ENCODE data around the gene IFNLR1.

Gene IFNLR1

DNA sequence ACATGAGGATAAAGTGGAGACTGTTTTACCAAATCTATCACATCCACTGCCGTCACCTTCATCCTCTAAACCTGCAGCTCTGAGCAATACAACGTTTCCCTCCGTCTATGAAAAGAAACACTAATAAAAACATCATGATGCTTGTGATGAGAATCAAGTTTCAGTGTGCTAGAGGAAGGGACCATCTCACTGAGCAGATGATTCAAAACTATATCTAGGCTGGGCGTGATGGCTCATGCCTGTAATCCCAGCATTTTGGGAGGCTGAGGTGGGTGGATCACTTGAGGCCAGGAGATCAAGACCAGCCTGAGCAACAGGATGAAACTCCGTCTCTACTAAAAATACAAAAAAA lies 60.4 kb downstream of the IFNLR1 start:
- Histone ChIP-seq H3K27ac (ENCODE audit: low read length) (no peak overlapping the region), H3K4me1 (ENCODE audit: control insufficient read depth in 1 of 2, insufficient read depth in 2 of 2, low read length in 2 of 2) (no peaks in the 10 kb centered on the region), H3K36me3 (ENCODE audit: control insufficient read depth in 1 of 2, insufficient read depth in 2 of 2, low read length in 2 of 2) (no peaks in the 10 kb centered on the region)

DNA sequence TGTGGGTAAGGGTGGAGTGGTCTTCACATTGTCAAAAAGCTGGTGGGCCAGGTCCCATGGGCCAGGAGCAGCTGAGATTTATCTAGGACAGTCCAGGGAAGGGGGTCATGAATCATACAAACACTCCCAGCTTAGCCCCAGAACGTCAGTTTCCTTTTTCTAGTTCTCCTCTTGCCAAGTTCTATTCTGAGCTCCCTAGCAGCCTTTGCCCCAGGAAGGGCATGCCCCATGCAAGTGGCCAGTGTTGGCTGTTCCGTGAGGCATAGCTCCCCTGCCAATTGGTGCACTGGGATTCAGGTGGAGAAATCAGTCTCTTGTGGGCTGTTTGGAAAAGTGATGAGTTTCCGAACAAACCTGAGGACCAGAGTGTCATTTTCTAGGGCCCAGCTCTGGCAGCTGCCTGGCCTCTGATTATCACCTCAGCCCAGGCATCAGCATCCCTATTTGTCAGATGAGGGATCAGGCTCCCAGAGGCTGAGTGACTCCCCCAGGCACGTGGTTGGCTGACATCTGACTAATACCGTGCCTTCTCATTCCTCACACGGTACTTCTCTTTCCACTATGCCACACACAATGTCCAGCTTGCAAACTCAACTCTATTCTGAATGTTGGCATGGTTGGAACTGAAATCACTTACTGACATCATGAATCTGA lies 60.9 kb downstream of the IFNLR1 start:
- Histone ChIP-seq H3K27me3 (ENCODE audit: low read depth, low read length) (no peaks in the 10 kb centered on the region), H3K4me1 (ENCODE audit: control insufficient read depth in 1 of 2, insufficient read depth in 2 of 2, low read length in 2 of 2) (no peaks in the 10 kb centered on the region), H3K9me3 (ENCODE audit: control insufficient read depth in 1 of 2, low read length in 2 of 2) (peaks cover 0 to 5% of the 10 kb centered on the region in 2 donors), H3K27ac (ENCODE audit: low read length) (no peak overlapping the region), H3K36me3 (ENCODE audit: control insufficient read depth in 1 of 2, insufficient read depth in 2 of 2, low read length in 2 of 2) (no peaks in the 10 kb centered on the region), H3K4me3 (ENCODE audit: low read depth in 1 of 2, low read length in 2 of 2) (no peak overlapping the region)

More for the DNA sequence above, 60.4 kb downstream of the IFNLR1 start:
- peaks cover 0 to 5% of the 10 kb centered on the region in 2 donors for H3K9me3 ChIP-seq (ENCODE audit: control insufficient read depth in 1 of 2, low read length in 2 of 2)
- H3K27me3 ChIP-seq (ENCODE audit: low read depth, low read length) = no peaks in the 10 kb centered on the region
- H3K4me3 ChIP-seq (ENCODE audit: low read depth in 1 of 2, low read length in 2 of 2) = no peak overlapping the region

DNA sequence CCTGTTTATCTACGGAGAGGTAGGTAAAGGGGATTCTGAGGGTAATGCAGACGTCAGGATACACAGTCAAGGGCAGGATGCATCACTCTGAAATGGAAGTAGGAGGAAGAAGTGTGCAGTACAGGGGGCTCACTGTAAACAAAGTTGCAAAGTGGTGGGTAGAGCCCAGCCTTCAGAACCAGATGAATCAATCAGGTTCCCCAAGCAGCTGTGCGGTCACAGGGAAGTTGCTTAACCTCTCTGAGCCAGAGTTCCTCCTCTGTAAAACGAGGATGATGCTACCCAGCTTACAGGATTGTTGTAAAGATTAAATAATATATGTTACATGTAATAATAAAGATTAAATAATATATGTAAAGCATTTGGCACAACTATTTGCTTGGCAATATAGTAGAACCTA lies 61.6 kb downstream of the IFNLR1 start:
- H3K36me3 ChIP-seq (ENCODE audit: control insufficient read depth in 1 of 2, insufficient read depth in 2 of 2, low read length in 2 of 2) = no peaks in the 10 kb centered on the region
- H3K27ac ChIP-seq (ENCODE audit: low read length) = no peak overlapping the region
- H3K4me3 ChIP-seq (ENCODE audit: low read depth in 1 of 2, low read length in 2 of 2) = no peak overlapping the region
- peaks cover 0 to 2% of the 10 kb centered on the region in 2 donors for H3K4me1 ChIP-seq (ENCODE audit: control insufficient read depth in 1 of 2, insufficient read depth in 2 of 2, low read length in 2 of 2)
- no peaks in the 10 kb centered on the region for H3K27me3 ChIP-seq (ENCODE audit: low read depth, low read length)
- H3K9me3 ChIP-seq (ENCODE audit: control insufficient read depth in 1 of 2, low read length in 2 of 2) = peaks cover 0 to 5% of the 10 kb centered on the region in 2 donors

DNA sequence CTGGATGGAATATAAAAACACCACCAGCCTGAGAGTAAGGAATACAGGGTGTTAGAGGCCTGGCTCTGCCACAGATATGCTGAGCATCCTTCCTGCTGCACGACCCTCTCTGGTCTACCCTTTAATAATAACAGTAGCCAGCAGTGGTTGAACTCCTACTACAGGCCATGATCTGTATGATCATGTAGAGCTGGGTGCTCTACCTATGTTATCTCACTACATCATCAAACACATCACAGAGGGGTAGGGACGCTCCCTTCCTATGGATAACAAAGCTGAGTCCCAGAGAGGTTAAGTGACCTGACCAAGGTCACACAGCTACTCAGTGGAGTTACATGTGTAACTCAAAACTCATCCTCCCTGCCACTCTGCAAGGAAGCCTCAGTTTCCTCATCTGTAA lies 62.1 kb downstream of the IFNLR1 start:
- H3K27ac ChIP-seq (ENCODE audit: low read length) = no peak overlapping the region

DNA sequence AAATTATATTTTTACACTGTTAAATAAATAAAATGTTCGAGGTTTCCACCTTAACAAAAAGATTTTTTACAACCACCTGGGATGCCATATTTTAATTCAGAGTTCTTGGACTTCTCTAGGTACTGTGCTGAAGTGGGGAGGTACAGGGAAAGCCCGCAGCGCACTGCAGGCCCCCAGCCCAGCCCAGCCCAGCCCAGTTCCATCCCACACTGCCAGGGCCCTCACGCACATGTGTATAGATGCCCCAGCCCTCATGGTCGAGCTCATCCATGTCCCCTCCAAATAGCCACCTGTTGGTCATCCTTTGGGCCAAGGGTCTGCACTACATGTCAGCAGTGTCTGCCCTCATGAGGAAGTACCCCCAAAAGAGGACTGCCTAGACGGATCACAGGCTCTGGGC lies 63.5 kb downstream of the IFNLR1 start:
- Histone ChIP-seq H3K27me3 (ENCODE audit: low read depth, low read length) (no peaks in the 10 kb centered on the region), H3K36me3 (ENCODE audit: control insufficient read depth in 1 of 2, insufficient read depth in 2 of 2, low read length in 2 of 2) (no peaks in the 10 kb centered on the region)

More for the DNA sequence above, 62.1 kb downstream of the IFNLR1 start:
- peaks cover 0 to 7% of the 10 kb centered on the region in 2 donors for H3K4me1 ChIP-seq (ENCODE audit: control insufficient read depth in 1 of 2, insufficient read depth in 2 of 2, low read length in 2 of 2)
- no peaks in the 10 kb centered on the region for H3K36me3 ChIP-seq (ENCODE audit: control insufficient read depth in 1 of 2, insufficient read depth in 2 of 2, low read length in 2 of 2)
- no peak overlapping the region for H3K4me3 ChIP-seq (ENCODE audit: low read depth in 1 of 2, low read length in 2 of 2)
- H3K9me3 ChIP-seq (ENCODE audit: control insufficient read depth in 1 of 2, low read length in 2 of 2) = peaks cover 0 to under 1% of the 10 kb centered on the region in 2 donors
- H3K27me3 ChIP-seq (ENCODE audit: low read depth, low read length) = no peaks in the 10 kb centered on the region

DNA sequence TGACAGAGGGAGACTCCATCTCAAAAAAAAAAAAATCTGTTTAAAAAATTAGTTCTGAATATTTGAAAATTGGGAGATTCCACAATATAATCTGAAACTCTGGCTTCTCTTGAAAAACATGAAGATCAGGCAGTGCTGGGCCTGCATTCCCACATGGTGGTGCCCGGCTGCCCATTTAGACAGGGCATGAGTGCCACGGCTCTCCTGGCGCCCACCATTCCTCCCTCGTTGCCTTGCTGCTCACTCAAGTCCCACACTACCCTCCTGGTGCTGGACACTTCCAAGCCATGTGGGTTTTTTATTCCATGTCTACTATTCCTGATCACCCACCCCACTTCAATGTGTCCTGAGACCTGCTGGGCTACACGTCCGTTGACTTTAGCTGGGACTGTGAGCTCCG lies 64.3 kb downstream of the IFNLR1 start:
- Histone ChIP-seq H3K36me3 (ENCODE audit: control insufficient read depth in 1 of 2, insufficient read depth in 2 of 2, low read length in 2 of 2) (no peaks in the 10 kb centered on the region), H3K27me3 (ENCODE audit: low read depth, low read length) (no peaks in the 10 kb centered on the region), H3K4me3 (ENCODE audit: low read depth in 1 of 2, low read length in 2 of 2) (no peak overlapping the region), H3K4me1 (ENCODE audit: control insufficient read depth in 1 of 2, insufficient read depth in 2 of 2, low read length in 2 of 2) (peaks cover 0 to 9% of the 10 kb centered on the region in 2 donors), H3K9me3 (ENCODE audit: control insufficient read depth in 1 of 2, low read length in 2 of 2) (no peaks in the 10 kb centered on the region), H3K27ac (ENCODE audit: low read length) (no peak overlapping the region)

More for the DNA sequence above, 63.5 kb downstream of the IFNLR1 start:
- no peak overlapping the region for H3K27ac ChIP-seq (ENCODE audit: low read length)
- H3K9me3 ChIP-seq (ENCODE audit: control insufficient read depth in 1 of 2, low read length in 2 of 2) = no peaks in the 10 kb centered on the region
- H3K4me1 ChIP-seq (ENCODE audit: control insufficient read depth in 1 of 2, insufficient read depth in 2 of 2, low read length in 2 of 2) = peaks cover 0 to 9% of the 10 kb centered on the region in 2 donors
- no peak overlapping the region for H3K4me3 ChIP-seq (ENCODE audit: low read depth in 1 of 2, low read length in 2 of 2)

DNA sequence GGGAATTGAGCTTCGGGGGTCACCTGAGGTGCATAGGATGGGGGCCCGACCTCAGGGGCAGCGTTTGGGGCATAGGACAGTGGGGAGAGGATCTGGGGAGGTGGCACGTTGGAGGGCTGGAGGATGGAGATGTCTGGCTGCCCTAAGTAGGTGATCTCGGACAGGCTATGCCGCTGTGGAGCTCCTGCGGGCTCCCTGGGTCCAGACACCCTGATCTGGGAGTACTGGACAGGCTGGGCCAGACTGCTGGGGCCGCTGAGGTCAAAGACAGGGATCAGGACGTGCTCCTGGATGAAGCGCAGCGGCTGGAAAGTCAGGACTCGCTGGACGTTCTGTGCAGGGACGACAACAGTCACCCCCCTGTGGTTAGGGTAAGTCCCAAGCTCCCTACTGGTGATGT lies 65.7 kb downstream of the IFNLR1 start:
- H3K27me3 ChIP-seq (ENCODE audit: low read depth, low read length) = no peaks in the 10 kb centered on the region
- no peak overlapping the region for H3K4me3 ChIP-seq (ENCODE audit: low read depth in 1 of 2, low read length in 2 of 2)
- no peaks in the 10 kb centered on the region for H3K36me3 ChIP-seq (ENCODE audit: control insufficient read depth in 1 of 2, insufficient read depth in 2 of 2, low read length in 2 of 2)
- peaks cover 0 to 9% of the 10 kb centered on the region in 2 donors for H3K4me1 ChIP-seq (ENCODE audit: control insufficient read depth in 1 of 2, insufficient read depth in 2 of 2, low read length in 2 of 2)
- H3K27ac ChIP-seq (ENCODE audit: low read length) = no peak overlapping the region
- H3K9me3 ChIP-seq (ENCODE audit: control insufficient read depth in 1 of 2, low read length in 2 of 2) = no peaks in the 10 kb centered on the region

DNA sequence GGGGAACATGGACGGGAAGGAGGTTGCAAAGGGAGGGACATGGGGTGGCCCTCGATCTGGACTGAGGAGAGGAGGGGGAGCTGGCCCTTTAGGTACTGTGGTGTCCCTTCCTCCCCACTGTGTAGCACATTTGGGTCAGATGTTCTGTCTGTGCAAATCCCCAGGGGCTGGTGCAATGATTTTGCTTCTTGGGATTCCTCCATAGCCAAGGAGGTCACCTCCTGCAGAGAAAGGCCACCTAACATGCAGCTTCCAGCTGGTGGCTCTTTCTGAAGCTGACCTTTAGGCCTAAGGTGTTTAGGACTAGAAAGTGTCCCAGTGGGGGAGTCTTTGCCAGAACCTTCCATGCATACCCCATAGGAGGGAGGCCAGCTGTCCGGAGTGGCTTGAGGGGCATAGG lies 66.1 kb downstream of the IFNLR1 start:
- peaks cover 0 to 9% of the 10 kb centered on the region in 2 donors for H3K4me1 ChIP-seq (ENCODE audit: control insufficient read depth in 1 of 2, insufficient read depth in 2 of 2, low read length in 2 of 2)
- no peaks in the 10 kb centered on the region for H3K36me3 ChIP-seq (ENCODE audit: control insufficient read depth in 1 of 2, insufficient read depth in 2 of 2, low read length in 2 of 2)
- no peak overlapping the region for H3K27ac ChIP-seq (ENCODE audit: low read length)
- H3K9me3 ChIP-seq (ENCODE audit: control insufficient read depth in 1 of 2, low read length in 2 of 2) = no peaks in the 10 kb centered on the region
- no peak overlapping the region for H3K4me3 ChIP-seq (ENCODE audit: low read depth in 1 of 2, low read length in 2 of 2)
- no peaks in the 10 kb centered on the region for H3K27me3 ChIP-seq (ENCODE audit: low read depth, low read length)

DNA sequence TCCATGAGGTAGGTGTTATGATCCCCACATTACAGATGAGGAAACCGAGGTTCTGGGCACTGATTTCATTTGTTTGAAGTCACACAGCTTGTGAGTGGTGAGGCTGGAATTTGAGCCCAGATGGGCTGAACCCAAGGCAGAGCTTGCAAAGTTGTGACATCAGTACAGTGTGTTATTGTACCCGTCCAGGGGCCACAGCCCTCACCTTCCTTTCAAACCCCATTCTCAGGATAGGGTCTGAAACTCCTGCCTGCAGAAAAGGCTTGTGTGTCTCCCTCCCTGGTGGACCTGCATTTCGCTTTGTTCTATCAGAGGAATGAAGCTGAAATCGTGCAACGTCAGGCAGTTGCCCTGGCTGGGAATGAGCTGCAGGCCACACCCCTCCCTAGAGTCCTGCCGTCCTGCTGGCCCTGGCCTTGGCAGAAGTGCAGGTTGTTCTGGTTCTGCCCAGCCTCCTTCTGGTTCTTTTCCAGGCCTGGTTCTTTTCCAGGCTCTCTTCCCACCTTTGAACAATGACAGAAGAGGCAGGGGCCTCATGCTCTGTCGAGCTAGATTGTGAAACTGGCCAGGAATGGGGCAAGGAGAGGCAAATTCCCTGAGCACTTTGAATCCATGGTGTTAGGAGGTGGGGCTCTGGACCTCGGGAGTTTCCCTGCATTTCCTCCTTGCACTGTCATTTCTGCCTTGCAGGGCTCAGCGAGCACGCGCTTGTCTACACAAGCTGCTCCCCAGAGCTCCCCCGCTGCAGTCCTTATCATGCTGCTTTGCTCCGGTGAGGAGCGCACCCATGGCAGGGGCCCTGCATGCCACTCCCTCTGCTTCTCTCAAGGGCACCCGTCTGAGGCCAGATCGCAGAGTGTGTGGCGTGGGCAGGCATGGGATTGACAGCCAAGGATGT lies 67.0 kb downstream of the IFNLR1 start:
- Histone ChIP-seq H3K27me3 (ENCODE audit: low read depth, low read length) (no peaks in the 10 kb centered on the region), H3K27ac (ENCODE audit: low read length) (peak overlapping the region; percentile 5), H3K9me3 (ENCODE audit: control insufficient read depth in 1 of 2, low read length in 2 of 2) (no peaks in the 10 kb centered on the region), H3K4me1 (ENCODE audit: control insufficient read depth in 1 of 2, insufficient read depth in 2 of 2, low read length in 2 of 2) (peaks cover 0 to 9% of the 10 kb centered on the region in 2 donors), H3K4me3 (ENCODE audit: low read depth in 1 of 2, low read length in 2 of 2) (peak overlapping the region in 1 of 2 donors; percentile 19), H3K36me3 (ENCODE audit: control insufficient read depth in 1 of 2, insufficient read depth in 2 of 2, low read length in 2 of 2) (no peaks in the 10 kb centered on the region)

DNA sequence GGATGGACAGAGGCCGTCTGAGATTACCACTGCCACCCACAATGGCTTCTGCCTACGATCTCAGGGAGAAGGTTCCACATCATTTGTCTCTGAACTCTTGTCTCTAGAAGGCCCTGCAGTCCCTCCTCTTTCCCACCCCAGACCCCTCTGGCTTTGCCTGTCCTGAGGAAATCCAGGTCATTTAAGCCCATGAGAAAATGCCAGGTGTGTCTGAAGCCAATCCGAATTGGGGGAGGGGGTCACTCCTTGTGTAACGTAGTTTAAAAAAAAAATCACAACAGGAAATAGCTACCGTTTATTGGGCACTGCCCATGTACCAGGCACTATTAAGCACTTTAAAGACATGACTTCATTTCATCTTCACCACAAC lies 67.6 kb downstream of the IFNLR1 start:
- no peaks in the 10 kb centered on the region for H3K27me3 ChIP-seq (ENCODE audit: low read depth, low read length)
- H3K4me1 ChIP-seq (ENCODE audit: control insufficient read depth in 1 of 2, insufficient read depth in 2 of 2, low read length in 2 of 2) = peaks cover 0 to 9% of the 10 kb centered on the region in 2 donors
- H3K27ac ChIP-seq (ENCODE audit: low read length) = no peak overlapping the region

DNA sequence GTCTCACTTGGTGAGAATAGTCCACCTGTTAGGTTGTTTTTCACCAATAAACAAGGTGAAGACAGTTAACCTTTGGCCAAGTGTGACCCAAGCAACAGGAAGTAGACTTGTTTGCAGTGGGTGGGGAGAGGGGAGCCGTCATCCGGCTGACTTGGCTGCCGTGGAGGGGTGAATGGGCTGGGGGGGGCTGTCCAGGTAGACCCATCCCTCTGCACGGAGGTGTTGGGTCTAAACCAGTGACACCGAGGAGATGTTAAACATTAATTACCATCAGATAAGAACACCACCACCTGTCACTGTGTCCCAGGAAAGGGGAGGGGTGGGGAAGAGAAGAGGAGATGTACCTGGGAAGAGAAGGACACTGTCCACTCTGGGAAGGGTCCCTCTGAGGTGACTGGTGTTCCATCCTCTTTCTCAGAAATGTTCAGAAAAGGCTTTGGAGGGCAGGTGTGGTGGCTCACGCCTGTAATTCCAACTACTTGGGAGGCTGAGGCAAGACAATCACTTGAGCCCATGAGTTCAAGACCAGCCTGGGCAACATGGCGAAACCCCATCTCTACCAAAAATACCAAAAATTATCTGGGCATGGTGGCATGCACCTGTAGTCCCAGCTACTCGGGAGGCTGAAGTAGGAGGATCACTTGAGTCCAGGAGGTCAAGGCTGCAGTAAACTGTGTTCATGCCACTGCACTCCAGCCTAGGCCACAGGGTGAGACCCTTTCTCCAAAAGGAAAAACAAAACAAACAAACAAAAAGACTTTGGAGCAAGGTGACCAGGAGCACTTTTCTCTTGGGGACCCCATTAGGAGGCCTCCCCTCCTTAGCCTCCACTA lies 68.5 kb downstream of the IFNLR1 start:
- H3K36me3 ChIP-seq (ENCODE audit: control insufficient read depth in 1 of 2, insufficient read depth in 2 of 2, low read length in 2 of 2) = no peaks in the 10 kb centered on the region
- H3K9me3 ChIP-seq (ENCODE audit: control insufficient read depth in 1 of 2, low read length in 2 of 2) = no peaks in the 10 kb centered on the region
- no peaks in the 10 kb centered on the region for H3K27me3 ChIP-seq (ENCODE audit: low read depth, low read length)
- H3K27ac ChIP-seq (ENCODE audit: low read length) = no peak overlapping the region
- no peak overlapping the region for H3K4me3 ChIP-seq (ENCODE audit: low read depth in 1 of 2, low read length in 2 of 2)
- H3K4me1 ChIP-seq (ENCODE audit: control insufficient read depth in 1 of 2, insufficient read depth in 2 of 2, low read length in 2 of 2) = peaks cover 0 to 9% of the 10 kb centered on the region in 2 donors

More for the DNA sequence above, 67.6 kb downstream of the IFNLR1 start:
- Histone ChIP-seq H3K4me3 (ENCODE audit: low read depth in 1 of 2, low read length in 2 of 2) (no peak overlapping the region), H3K36me3 (ENCODE audit: control insufficient read depth in 1 of 2, insufficient read depth in 2 of 2, low read length in 2 of 2) (no peaks in the 10 kb centered on the region), H3K9me3 (ENCODE audit: control insufficient read depth in 1 of 2, low read length in 2 of 2) (no peaks in the 10 kb centered on the region)

All from muscle layer of duodenum (tissue), 2 donors.